Thyroid gland (tissue), 4 donors: ENCODE measurements around the gene SYMPK. TPM values are rescaled to one million over a fixed set of nuclear protein-coding genes. Genes with fewer than 3 reads are reported as not detected.

ENCODE experiments used
- DNase-seq, 2 donors: peaks; one replicate each; pipeline ENCODE4 v3.0.0-alpha.2; 2019
- H3K27ac ChIP-seq, 3 donors: fragments of 200-600 bp; sonication (generic); 1 replicate in 2 of 3; 2 replicates in 1 of 3; pipeline ENCODE4 v1.5.1; 2016 to 2019; ENCODE audit warnings: mild to moderate bottlenecking in 1 of 3, moderate library complexity in 1 of 3
- H3K27me3 ChIP-seq: fragments of 200-600 bp; sonication (generic); one replicate; pipeline ENCODE4 v1.5.1; 2019
- H3K36me3 ChIP-seq, 2 donors: fragments of 200-600 bp; sonication (generic); one replicate each; pipeline ENCODE4 v1.5.1; 2016 to 2019
- H3K4me1 ChIP-seq, 2 donors: fragments of 200-600 bp; sonication (generic); one replicate each; pipeline ENCODE4 v1.5.1; 2017 to 2019
- H3K4me3 ChIP-seq, 3 donors: fragments of 200-600 bp; sonication (generic); replicated peaks in 1 of 3; 1 replicate in 2 of 3; 2 replicates in 1 of 3; pipeline ENCODE4 v1.5.1; 2016; ENCODE audit warnings: mild to moderate bottlenecking in 1 of 3
- H3K9me3 ChIP-seq: fragments of 200-600 bp; sonication (generic); one replicate; pipeline ENCODE4 v1.5.1; 2017
- CTCF ChIP-seq, 6 experiments: fragments of 200-600 bp in 3 of 6; fragments of 450-650 bp in 3 of 6; sonication (generic) in 3 of 6; IDR thresholded peaks; one replicate each; pipeline ENCODE4 v1.5.1; 2016 to 2019; ENCODE audit warnings: antibody characterized with exemption in 6 of 6, mild to moderate bottlenecking in 2 of 6, inconsistent platforms in 1 of 6, moderate library complexity in 1 of 6
- POLR2A ChIP-seq, 2 donors: fragments of 450-650 bp; IDR thresholded peaks; one replicate each; pipeline ENCODE4 v1.6.1; 2017; ENCODE audit warnings: antibody characterized with exemption in 2 of 2, mild to moderate bottlenecking in 2 of 2, moderate library complexity in 1 of 2
- WGBS, 2 donors: methylation state at CpG; one replicate each; pipeline ENCODE4 v1.1.5; 2017; 5-methylcytosine and 5-hydroxymethylcytosine counted together
- intact Hi-C: fragments of 100-400 bp; cut with DNase I; formaldehyde crosslinking; loops from one replicate; pipeline ENCODE4 v1.15.1; 2023
- total RNA-seq, 4 donors: library from RNA; depleted of rRNA; stranded (reverse); fragments of >200 nt; gene quantifications; one replicate each; pipeline ENCODE4 v1.2.3, GENCODE V29; 2016

Gene SYMPK
- total RNA-seq, 4 donors from 2014 or later = 32.4 to 56.8 (median 38.7) TPM

- H3K4me1 ChIP-seq = peaks cover 17 to 25% of the 10 kb centered on the region in 2 donors
- H3K27me3 ChIP-seq = no peaks in the 10 kb centered on the region
- intact Hi-C loops = no loop called here
- TF ChIP-seq POLR2A (IDR thresholded peaks at IDR 0.05) = no peak
- TF ChIP-seq CTCF (IDR thresholded peaks at IDR 0.05) = no peak
- no peak overlapping the region for H3K4me3 ChIP-seq
- peaks cover 31 to 37% of the 10 kb centered on the region in 2 donors for H3K36me3 ChIP-seq
- peak overlapping the region; percentile 69 to 83 (median 70) for H3K27ac ChIP-seq
- no peaks in the 10 kb centered on the region for H3K9me3 ChIP-seq
- 92 to 95% methylated on average over 10 of the region's 10 CpGs for WGBS, 2 donors
- DNase-seq = no peak
Measured at GRCh38 chr19:45852145-45852750, 10.7 kb downstream of the SYMPK start.

- Histone ChIP-seq H3K27ac (no peak overlapping the region), H3K4me1 (peaks cover 12 to 21% of the 10 kb centered on the region in 2 donors), H3K36me3 (peaks cover 43 to 59% of the 10 kb centered on the region in 2 donors), H3K27me3 (no peaks in the 10 kb centered on the region), H3K4me3 (no peak overlapping the region), H3K9me3 (no peaks in the 10 kb centered on the region)
- 86 to 94% methylated on average over 4 of the region's 4 CpGs for WGBS, 2 donors
- TF ChIP-seq CTCF (IDR thresholded peaks at IDR 0.05) = no peak
- intact Hi-C loops = no loop called here
- DNase-seq = no peak
Measured at GRCh38 chr19:45848922-45849321, 14.0 kb downstream of the SYMPK start.

GRCh38 chr19:45847663-45848062, 15.3 kb downstream of the SYMPK start:
- no peak for DNase-seq
- H3K36me3 ChIP-seq = peaks cover 55 to 72% of the 10 kb centered on the region in 2 donors

GRCh38 chr19:45842198-45842597, 20.7 kb downstream of the SYMPK start:
- Histone ChIP-seq H3K36me3 (peaks cover 73 to 76% of the 10 kb centered on the region in 2 donors), H3K4me3 (no peak overlapping the region), H3K27ac (no peak overlapping the region), H3K9me3 (no peaks in the 10 kb centered on the region), H3K27me3 (no peaks in the 10 kb centered on the region), H3K4me1 (no peaks in the 10 kb centered on the region)
- TF ChIP-seq CTCF (IDR thresholded peaks at IDR 0.05) (no peak), POLR2A (IDR thresholded peaks at IDR 0.05) (no peak)
- DNase-seq = no peak
- whole genome bisulfite sequencing, 2 donors = 94 to 98% methylated on average over 11 to 14 of the region's 14 CpGs
- intact Hi-C loops = no loop called here

More at GRCh38 chr19:45847663-45848062, 15.3 kb downstream of the SYMPK start:
- H3K9me3 ChIP-seq = no peaks in the 10 kb centered on the region
- H3K27me3 ChIP-seq = no peaks in the 10 kb centered on the region
- H3K27ac ChIP-seq = no peak overlapping the region
- H3K4me3 ChIP-seq = no peak overlapping the region
- TF ChIP-seq CTCF (IDR thresholded peaks at IDR 0.05) = no peak
- no peak for TF ChIP-seq POLR2A (IDR thresholded peaks at IDR 0.05)
- WGBS, 2 donors = 91 to 94% methylated on average over 8 to 13 of the region's 13 CpGs
- intact Hi-C loops = no loop called here
- H3K4me1 ChIP-seq = peaks cover 7 to 10% of the 10 kb centered on the region in 2 donors

GRCh38 chr19:45834970-45835369, 28.0 kb downstream of the SYMPK start:
- Histone ChIP-seq H3K36me3 (peaks cover 81 to 92% of the 10 kb centered on the region in 2 donors), H3K27me3 (no peaks in the 10 kb centered on the region), H3K4me3 (no peak overlapping the region), H3K4me1 (no peaks in the 10 kb centered on the region), H3K9me3 (no peaks in the 10 kb centered on the region), H3K27ac (no peak overlapping the region)
- no peak for TF ChIP-seq CTCF (IDR thresholded peaks at IDR 0.05)
- no peak for TF ChIP-seq POLR2A (IDR thresholded peaks at IDR 0.05)
- DNase-seq = no peak
- 77 to 89% methylated on average over 6 to 7 of the region's 7 CpGs for WGBS, 2 donors
- intact Hi-C loops = no loop called here
